Panc1 (cell line): ENCODE data around the gene ELMO1.

Experiments
- CTCF ChIP-seq: fragments of 450-650 bp; IDR thresholded peaks from 2 replicates; pipeline ENCODE4 v1.5.1; 2017; ENCODE audit warnings: mild to moderate bottlenecking
- POLR2AphosphoS5 ChIP-seq: IDR thresholded peaks from 2 replicates; pipeline ENCODE4 v1.6.1; 2012; ENCODE audit warnings: mild to moderate bottlenecking, low read depth, low read length, moderate library complexity
- REST ChIP-seq, 2 experiments: IDR thresholded peaks; 2 replicates each; pipeline ENCODE4 v1.6.1; 2011 to 2012; ENCODE audit warnings: low read depth in 2 of 2, control low read depth in 1 of 2, low read length in 1 of 2, mild to moderate bottlenecking in 1 of 2, moderate library complexity in 1 of 2; ENCODE audit not compliant: insufficient read depth in 1 of 2
- SIN3A ChIP-seq: IDR thresholded peaks from 2 replicates; pipeline ENCODE4 v1.6.1; 2012; ENCODE audit warnings: low read depth, mild to moderate bottlenecking, low read length, moderate library complexity, borderline replicate concordance; ENCODE audit not compliant: insufficient read depth

- TF ChIP-seq POLR2AphosphoS5 = no peak
- TF ChIP-seq CTCF = no peak
- TF ChIP-seq REST (IDR thresholded peaks at IDR 0.05; ENCODE audit: insufficient read depth in 1 of 2, low read depth in 2 of 2, low read length in 1 of 2) = no peak
- TF ChIP-seq SIN3A = no peak
These were observed 118.7 kb downstream of the ELMO1 start for GRCh38 chr7:37329940-37330339.
